Measurements from ENCODE around the gene NME9.
A peak's percentile ranks its signal among the peaks of the same experiment; 100 is the strongest.

The NME9 gene

DNA sequence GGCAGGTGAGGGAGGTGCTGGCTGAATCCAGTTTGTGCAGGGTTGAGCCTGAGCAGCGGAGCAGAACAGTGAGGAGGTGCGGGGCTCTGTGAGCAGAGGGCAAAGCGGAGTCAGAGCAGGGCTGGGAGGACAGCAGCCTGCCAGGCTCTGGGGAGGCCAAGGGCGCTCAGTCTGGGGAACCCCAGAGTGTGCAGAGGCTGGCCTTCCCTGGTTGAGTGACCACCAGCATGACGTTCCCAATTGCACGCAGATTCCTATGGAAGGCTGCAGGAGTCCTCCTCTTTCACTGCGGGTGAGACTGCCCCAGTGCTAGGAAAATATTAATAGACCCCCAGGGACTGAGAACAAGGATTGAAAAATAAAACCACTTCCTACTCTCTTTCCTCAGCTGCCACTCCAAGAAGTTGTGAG, 31.9 kb upstream of the NME9 start:
- no peak for DNase-seq

DNA sequence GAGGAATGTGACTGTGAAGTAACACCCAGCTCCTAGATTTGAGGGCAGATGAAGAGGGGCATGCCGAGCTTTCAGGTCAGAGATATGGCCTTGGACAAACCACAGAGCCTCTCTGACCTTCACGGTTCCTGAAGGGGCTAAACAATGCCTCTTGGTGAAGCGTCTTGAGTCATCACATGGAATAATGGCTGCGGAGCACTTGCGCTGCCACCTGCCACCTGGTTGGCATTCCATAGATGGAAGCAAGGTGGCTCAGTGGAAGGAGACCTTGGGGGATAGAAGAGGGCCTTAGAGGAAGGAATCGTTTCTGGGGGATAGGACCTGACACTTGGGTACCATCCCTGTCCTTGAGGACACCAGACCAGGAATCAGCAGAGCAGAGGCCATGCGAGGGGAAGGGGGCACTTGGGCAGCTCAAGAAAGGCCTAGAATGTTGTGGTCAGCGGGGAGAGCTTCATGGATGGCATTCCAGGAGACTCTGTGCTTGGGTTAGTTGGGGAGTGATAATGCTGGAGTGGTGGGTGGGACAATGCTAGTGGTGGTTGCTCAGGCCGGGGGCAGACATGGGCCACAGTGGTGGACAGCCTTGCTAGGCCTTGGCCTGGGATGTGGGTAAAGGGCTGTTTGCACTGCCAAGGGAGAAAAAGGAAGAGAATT, 31.3 kb upstream of the NME9 start:
- no peak for DNase-seq

DNA sequence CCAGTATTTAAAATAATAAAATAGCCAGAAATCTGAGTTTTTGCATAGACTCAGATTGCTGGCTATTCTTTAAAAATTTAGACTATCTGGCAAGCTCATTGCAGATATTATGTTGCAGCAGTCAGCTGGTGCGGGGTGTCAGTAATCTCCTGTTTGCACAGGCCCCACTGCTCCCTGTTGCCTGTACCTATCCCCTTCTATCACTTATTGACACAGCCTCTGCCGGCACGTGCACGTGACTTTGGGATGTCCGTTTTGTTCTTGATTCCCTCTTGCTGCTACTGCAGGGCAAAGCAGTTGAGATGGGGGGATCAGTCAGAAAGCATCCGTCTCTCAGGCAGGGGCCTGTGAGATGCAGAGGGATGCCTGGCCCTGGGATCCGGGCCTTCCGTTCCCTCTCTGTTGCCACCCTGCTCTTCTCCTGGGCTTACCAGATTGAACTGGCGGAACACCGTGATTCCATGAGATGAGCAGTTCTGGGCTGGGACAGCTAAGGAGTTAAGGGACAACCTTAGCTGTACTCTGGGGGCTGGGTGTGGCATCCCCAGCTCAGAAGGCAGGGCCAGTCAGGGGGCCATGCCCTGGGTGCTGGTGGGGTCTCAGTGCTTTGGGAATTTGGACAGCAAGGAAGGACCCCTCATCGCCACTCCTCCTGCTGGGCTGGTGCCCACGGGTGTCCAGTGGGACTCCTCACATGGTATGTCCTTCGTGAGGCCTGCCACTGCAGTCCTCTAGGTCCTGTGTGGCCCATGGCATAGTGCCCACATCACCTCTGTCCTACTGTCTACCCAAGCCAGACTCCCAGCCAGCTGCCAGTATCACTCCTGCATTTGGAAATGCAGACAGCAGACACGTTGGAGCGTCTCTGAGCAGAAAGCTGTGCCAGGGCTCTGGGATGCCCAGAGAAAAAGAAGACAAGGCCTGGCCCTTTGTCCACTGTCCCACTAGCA, 30.5 kb upstream of the NME9 start:
- no peak for DNase-seq

DNA sequence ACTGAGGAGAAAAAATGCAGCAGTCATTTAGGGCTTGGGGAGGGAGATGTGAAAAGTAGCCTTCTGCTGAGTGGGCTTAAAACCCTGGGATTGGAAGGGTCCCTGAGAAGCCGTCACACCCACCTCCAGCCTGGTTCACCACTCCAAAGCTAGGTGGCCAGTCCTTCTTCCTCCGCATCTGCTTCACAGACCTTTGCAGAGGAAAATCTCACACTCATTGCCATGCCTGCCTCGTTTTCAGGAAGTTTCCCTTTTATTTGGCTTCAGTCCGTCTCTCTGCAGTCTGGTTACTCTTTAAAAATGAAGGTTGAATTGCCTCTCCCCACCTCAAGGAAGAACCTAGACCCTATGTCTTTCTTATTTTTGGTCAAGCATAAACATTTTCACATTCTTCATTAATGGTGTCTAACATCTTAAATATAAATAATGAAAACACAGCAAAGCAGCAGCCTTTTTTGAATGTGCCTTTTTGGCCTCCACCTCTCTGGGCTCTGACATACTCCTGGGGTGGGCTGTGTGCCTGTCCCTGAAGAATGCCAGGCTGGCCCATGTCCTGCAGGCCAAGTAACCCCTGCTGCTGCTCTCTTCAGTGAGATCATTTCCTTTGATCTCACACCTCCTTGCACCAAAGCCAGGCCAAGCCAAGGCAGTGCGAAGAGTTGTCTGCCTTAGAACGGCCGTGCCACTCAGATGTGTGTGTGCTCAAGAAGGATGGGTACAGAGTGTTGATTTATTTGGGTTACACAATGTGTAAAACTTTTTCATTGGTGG, 29.7 kb upstream of the NME9 start:
- DNase-seq, result no peak

DNA sequence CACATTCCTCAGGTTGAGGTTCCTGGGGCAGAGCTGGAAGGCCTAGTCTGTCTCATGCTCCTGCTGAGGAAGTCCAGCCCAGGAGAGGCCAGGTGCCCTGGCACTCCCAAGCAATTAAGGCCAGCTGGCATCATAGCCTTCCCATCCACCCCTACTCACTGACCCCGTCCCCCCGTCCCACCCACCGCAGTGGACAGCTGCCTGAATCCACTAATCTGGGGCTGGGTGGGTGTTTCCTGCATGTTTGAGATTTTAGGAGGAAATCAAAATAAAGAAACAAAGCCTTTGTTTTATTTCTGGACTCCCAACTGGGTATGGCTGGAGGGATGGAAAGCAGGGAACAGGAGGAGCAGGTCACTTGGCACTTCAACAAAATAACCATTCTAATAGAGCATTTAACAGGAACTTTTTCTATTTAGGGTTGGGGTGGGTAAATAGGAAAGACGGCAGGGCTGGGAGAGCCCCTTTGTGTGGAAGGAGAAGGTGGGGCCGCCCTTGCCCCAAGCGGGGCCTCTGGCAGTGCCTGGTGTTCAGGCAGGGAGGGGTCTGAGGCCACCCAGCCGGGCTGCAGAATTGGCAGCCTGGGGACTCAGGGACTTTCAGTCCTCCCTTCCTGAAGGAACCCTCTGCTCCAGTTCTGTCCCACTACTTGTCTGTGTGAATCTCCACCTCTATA, 27.2 kb upstream of the NME9 start:
- no peak for DNase-seq

DNA sequence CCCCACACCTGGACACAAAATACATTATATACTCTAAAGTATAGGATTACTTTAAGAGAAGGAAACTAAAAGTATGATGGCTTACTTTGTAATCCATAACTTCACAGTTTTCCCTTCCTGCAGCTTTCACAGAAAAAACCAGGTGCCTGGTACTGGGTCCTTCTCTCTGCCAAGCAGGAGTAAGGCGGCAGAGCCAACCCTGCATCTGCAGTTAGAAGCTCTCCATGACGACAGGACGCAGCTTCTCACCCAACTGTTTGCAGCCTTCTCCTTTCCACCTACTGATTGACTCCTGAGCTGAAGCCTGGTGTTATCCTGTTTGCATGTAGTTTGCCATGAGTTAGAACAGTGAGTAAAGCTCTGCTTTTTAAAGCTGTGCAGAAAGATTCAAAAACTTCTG, 25.4 kb upstream of the NME9 start:
- no peak for DNase-seq

DNA sequence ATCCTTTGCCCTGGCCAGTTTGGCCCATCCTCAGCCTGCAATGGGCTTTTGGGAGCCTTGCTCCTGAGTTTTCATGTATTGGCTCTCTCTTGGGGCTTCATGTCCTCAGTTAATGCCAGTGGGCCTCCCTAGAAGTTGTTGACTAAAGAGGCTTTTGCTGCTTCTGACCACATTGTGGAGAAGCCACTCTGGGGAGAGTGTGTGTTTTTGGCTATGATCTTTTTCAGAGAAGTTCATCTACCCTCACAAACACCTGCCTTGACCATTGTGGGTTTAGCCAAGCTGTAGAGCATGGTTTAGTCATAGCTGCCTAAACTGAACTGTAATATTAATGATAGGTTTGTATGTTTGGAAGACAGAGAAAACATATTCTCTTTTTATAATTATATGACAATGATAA, 24.7 kb upstream of the NME9 start:
- DNase-seq, result no peak

DNA sequence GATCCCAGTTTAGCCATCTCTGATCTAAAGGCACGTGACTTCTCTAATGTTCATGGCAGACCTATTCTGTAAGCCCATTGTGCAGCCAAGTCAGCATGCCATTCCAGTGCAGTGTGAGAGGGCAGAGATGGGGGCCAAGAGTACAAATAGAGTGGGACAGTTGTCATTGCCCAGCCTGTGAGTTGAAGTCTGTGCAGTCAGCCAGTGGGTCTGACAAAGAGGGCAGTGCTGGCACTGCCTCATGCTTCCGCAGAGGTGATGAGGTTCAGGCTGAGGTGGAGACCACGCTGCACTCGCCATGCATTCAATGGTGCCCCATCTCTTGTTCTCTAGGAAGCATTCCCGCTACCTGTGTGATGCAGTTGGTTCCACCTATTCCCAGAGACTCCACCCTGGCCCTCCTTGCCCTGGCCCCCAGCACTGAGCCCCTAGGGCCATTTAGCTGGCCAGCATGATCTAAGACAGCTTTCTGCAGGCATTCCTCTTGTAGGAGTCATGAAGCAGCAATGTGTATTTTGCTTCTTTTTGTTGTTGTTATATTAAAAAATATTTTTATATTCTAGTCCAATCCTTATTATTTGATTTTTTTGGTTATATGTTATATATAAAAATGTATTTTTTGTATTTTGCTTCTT, 22.4 kb upstream of the NME9 start:
- DNase-seq, result no peak

DNA sequence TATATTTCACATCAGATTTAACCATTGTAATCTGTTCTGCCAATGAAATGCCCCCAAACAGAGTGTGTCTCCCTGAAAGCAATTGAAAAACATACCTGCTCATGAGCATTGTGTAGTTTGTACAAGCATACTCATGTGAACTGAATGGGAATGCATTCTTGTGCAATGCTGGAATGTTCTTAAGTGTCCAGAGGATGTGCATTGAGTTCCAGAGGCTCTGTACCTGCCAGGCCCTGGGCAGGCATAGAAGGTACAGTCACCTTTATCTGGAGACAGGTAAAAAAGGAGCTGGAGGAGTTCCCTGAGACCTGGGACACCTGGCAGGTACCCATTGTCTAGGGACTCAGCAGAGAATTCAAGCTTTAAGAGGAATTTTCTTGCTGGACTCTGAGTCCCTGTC, 21.5 kb upstream of the NME9 start:
- DNase-seq, result no peak

DNA sequence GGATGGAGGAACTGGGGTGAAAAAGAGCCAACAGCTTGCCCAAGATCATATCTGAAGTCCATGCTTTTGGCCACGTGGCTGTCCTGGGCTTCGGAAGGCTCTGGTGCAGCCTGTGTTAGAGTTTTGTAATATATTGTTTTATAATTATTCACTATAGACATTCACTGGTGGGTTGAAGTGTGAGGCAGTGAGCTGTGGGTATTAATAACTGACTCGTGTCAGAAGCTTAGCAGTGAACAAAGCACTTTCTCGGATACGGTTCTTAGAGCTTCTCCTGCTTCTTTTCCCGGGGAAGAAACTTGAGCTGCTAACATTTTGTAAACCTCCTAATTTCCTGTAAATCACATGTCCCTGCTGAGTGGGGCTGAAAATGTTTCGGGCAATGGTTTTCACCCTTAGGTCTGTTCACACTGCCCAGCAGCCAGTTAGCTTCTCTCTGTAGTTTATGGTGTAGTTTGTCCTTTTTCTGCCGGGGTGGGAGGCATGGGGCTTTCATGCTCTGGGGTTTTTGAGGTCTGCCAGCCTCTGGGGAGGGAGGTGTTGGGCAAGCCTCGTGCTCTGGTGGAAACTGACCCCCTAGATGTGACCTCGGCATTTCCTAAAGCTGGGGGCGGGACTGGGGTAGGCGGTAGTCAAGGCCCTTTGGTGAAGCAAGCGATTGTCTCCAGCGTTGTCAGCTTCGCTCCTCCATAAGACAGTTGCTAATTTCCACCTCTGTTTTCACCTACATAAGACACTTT, 20.4 kb upstream of the NME9 start:
- DNase-seq, result no peak

DNA sequence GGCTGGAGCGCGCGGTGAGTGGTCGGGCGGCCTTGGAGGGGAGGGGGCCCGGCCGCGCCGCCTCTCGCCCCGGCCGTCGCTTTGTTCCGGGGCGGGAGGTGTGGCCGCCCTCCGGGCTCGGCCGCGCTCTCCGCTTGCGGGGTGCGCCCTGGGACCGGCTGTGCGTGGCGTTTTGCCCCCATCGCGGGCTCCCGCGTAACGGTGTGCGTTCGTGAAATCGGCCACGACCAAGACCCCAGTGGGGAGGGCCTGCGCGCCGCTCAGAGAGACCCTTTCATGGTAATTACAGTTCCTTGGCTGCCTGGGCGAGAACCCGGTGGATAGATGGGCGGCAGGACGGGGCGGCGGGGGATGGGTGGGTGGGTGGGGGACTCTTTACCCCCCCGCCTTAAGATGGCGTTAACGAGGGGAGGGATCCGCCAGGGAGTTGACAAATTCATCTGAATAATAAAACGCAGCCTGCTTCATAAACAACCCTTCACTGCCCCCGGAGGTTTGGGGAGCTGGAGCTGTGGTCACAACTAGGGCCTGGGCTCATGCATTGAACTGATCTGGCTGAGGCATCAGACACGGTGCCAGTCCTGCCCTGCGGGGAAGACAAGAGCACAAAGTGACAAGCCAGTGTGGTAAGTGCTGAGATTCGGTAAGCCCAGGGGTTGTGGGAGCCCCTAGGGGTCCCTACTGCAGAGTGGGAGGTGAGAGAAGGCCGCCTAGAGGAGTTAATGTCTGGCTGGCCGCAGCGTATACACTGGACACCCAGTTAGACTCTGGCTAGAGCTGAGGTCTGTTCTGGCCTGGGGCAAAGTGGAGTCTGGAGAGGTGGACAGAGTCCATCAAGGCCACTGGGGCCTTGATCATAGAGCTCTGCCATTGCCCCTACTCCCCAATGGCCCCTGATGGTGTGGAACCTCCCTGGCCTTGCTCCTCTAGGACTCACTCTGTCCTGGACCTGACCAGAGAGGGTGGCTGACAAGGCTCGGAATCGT, 19.4 kb upstream of the NME9 start:
- DNase-seq, result no peak

DNA sequence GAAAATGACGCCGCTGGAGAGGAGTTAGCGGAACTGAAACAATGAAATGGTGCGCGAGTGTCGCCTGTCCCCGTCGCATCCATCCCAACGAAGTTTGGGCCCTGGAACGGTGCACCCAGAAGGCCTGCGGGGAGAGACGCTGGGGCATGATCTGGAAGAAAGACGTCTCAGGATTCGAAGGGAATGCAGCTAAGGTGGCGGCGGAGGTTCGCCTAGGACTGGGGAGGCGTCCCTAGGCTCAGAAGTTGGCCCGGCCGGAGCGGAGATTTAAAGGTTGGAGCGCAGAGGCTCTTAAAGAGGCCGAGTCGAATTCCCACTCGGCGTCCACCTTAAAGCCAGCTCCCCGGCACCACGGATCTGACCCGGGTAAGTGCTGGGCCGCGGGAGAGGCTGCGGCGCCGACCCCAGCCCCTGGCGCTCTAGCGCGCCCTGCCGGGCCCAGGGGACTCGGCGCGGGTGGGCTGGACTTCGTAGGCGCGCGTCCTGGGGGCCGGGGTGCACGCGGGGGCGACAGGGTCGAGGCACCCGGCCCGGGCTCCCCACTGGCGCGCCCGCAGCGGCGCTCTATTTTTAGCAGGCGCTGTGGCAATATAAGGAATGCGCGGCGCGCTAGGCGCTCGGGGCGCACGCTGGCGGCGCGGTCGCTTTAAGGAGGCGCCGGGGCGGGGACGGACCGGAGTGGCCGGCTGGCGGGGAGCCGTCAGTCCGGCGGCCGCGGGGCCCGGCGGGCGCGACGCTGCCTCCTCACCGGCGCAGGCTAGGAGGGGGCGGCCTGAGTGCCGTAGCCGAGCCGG, 18.5 kb upstream of the NME9 start, which contains the start of gene MRAS:
MRAS (plus strand) TSS at position 620 of the 794 bp plus-strand sequence. CDS start 24,305 bp downstream, outside the sequence.
- peak in 1 of 2 donors; percentile 72 for DNase-seq

DNA sequence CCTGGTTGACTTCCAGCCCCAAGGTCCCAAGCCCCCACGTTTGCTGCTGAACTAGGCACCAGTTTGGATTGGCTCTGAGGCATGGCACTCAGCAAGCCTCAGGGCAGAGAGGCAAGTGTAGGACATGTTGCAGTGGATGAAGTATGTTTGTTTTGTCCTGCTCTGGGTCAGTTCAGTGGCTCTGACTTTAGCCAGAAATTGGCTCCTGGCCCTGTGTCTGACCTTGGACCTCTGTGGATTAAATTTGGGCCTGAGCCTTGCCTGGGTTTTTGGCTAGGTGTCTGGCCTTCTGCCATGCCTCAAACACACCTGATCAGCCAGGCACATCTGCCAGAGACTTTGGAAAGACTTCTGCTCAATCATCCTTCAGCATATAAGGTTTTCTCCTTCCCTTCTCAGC, 15.1 kb upstream of the NME9 start:
- DNase-seq, result no peak

DNA sequence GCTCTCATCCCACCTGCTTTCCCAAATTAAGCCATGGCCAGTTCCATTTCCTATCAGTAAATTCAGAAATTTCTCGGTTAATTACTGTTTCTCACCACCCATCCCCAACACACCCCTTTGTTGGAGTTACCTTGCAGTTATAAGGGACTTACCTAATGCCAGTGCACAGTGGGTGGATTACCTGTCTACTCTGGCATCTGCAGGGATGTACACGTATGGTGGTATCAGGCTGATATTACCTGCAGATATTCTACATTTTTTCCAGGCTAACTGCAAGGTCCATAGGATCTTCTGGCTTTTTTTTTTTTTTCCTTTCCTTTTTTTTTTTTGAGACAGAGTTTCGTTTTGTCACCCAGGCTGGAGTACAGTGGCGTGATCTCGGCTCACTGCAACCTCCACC, 10.9 kb upstream of the NME9 start:
- no peak for DNase-seq

DNA sequence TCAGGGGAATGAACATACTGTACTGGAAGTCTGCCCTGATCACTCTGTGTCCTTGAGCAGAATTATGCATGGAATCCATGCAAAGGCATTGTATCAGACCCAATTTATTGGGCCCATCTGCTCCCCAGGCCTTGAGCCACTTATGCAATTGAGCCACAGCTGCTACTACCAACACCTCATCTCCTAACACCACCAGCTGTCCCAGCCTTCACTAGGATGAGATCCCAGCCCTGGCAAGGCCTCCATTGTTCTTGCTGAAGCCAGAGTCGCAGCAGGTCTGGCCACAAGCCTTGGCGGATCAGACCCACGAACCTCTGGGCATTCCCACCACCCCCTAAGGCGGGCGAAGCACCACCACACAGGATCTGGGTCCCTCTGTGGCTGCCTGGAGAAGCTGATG, 9.2 kb upstream of the NME9 start:
- no peak for DNase-seq

DNA sequence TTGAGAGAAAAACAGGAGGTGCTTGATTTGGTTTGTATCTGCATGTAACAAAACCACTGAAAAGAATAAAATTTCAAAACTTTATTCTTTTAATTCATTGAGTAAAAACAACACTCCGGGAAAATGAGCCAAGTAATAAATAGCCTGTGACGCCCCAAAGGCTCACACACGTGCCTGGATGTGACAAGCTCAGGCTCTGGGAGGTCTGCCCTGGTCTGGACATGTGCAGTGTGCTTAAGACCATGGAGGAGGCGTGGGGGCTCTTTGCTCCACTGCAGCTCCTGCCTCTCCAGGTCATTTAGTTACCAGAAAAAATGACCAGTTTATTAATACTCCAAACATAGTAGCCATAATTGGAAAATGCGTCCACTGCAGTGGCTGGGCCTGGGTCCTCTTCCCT, 8.6 kb upstream of the NME9 start:
- DNase-seq, result no peak

DNA sequence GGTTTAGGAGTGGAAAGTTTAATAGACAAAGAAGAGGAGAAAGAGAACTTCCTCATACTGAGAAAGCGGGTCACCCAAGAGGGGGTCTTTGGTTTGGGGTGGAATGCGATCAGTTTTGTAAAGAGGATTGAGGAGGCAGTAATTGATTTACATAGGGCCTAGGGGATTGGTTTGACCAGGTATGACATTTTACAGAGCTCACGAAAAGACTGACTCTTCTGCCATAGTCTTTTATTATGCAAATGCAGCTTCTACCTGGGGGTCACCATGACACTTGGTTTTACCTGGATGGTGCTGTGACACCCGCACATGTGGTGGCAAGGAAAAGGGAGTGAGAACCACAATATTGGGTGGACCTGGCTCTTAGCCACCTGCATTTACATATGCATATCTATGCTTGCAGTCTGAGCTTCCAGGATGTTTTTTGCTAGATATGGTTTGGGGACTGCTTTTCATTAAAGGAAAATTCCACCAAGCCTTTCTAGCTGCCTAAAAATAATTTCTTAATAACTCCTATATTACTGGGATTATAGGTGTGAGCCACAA, 6.9 kb upstream of the NME9 start:
- no peak for DNase-seq

DNA sequence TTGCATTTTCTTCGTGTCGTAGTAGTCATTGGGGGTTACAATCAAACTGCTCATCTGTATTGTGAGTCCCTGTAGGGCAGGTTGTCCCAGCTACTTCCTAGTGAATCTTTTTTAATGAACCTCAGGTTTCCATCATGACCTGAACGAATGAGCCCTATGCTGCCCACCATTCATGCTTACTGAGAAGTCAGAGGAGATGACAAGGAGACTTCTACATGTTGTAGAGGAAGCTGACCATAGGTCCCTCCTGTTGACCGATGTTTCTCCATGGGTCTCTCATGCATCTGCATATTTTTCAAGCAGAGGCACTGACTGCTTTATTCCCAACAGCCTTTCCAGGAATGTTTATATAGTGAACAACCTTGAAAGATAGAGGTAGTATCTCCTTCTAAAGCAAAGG, 5.0 kb upstream of the NME9 start:
- no peak for DNase-seq

DNA sequence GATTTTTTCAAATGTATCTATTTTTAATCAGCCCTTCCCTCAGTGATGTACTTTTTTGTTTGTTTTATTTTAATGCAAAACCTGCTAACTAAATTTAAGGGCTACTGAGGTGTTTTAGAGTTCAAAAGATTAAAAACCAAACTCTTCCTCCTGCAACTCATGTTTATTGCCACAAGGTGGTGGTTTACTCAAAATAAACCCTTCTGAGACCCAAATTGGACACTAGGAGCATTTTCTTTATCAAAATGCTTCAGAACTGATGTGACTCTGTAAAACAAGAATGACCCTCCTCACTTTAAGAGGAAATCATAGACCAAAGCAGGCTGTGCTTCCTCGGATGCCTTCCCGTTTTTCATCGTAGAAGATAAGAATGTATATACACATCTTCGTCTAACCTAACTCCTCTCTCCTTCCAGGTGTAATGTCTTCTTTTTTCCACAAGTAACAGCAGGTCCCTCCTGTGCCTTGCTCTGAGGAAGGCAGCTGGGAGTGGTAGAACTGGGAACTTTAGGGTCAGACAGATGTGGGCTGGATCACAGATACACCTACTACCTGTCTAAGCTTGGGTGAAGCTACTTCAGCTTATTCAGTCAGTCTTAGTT, 2.9 kb upstream of the NME9 start:
- no peak for DNase-seq
